GM10266 (cell line): Measurements from ENCODE around the gene PIP5K1B.
A peak's percentile ranks its signal among the peaks of the same experiment; 100 is the strongest.

Source experiments
- DNase-seq: peaks from one replicate; pipeline ENCODE4 v3.0.0; 2012; ENCODE audit errors: extremely low spot score
- CTCF ChIP-seq: IDR thresholded peaks from 2 replicates; pipeline ENCODE4 v1.5.1; 2012; ENCODE audit warnings: mild to moderate bottlenecking, low read depth; ENCODE audit not compliant: control insufficient read depth, insufficient read depth; ENCODE audit errors: missing control alignments

Gene PIP5K1B

GRCh38 chr9:69023650-69024049, 318.6 kb downstream of the PIP5K1B start:
- TF ChIP-seq CTCF, result no peak
- DNase-seq, result no peak

- peak; percentile 78 for TF ChIP-seq CTCF
- DNase-seq, result peak; percentile 63
These were observed 322.5 kb downstream of the PIP5K1B start for GRCh38 chr9:69027355-69028097.

GRCh38 chr9:69028754-69029153, 323.7 kb downstream of the PIP5K1B start:
- no peak for TF ChIP-seq CTCF
- no peak for DNase-seq

- no peak for TF ChIP-seq CTCF
- no peak for DNase-seq
These were observed 324.5 kb downstream of the PIP5K1B start for GRCh38 chr9:69029535-69029934.

- no peak for DNase-seq
- no peak for TF ChIP-seq CTCF
These were observed 326.0 kb downstream of the PIP5K1B start for GRCh38 chr9:69030851-69031645.

GRCh38 chr9:69034071-69034470, 329.0 kb downstream of the PIP5K1B start:
- no peak for DNase-seq
- TF ChIP-seq CTCF, result no peak

- TF ChIP-seq CTCF, result peak; percentile 98
- DNase-seq, result peak; percentile 92
These were observed 330.6 kb downstream of the PIP5K1B start, which contains the start of gene FXN for GRCh38 chr9:69035438-69036308. Gene FXN (plus strand): TSS chr9:69035752. CDS start chr9:69035783, 31 bp downstream.
